HepG2 (cell line): Measurements from ENCODE around the gene ZIC2. TPM values are rescaled to one million over a fixed set of nuclear protein-coding genes. Genes with fewer than 3 reads are reported as not detected.

Experiments used
- FOXK2 ChIP-seq: fragments of 450-650 bp; IDR thresholded peaks from 2 replicates; pipeline ENCODE4 v1.6.1; 2016
- FOXM1 ChIP-seq: sonication (generic); formaldehyde crosslinking; IDR thresholded peaks from 2 replicates; pipeline ENCODE4 v1.5.0; 2020; ENCODE audit warnings: missing genetic modification reagents
- HNRNPK ChIP-seq: fragments of 200-400 bp; formaldehyde crosslinking; IDR thresholded peaks from 2 replicates; pipeline ENCODE4 v1.6.1; 2018; ENCODE audit warnings: low read length, low read depth, moderate library complexity, mild to moderate bottlenecking; ENCODE audit not compliant: poor library complexity, severe bottlenecking
- HOXA7 ChIP-seq: sonication (generic); formaldehyde crosslinking; IDR thresholded peaks from 2 replicates; pipeline ENCODE4 v1.8.1; 2022; ENCODE audit warnings: mild to moderate bottlenecking, missing genetic modification reagents, moderate library complexity
- KDM5B ChIP-seq: sonication (generic); formaldehyde crosslinking; IDR thresholded peaks from 2 replicates; pipeline ENCODE4 v1.4.0; 2020; ENCODE audit warnings: missing genetic modification reagents, mild to moderate bottlenecking, borderline replicate concordance
- KLF16 ChIP-seq, 2 experiments: sonication (generic) in 1 of 2; formaldehyde crosslinking in 1 of 2; IDR thresholded peaks; 2 replicates each; pipeline versions ENCODE4 v1.6.1 to v1.8.0; 2016 to 2023; ENCODE audit warnings: missing genetic modification reagents in 2 of 2, missing compliant biosample characterization in 1 of 2
- KLF6 ChIP-seq: IDR thresholded peaks from 2 replicates; pipeline ENCODE4 v1.8.0; 2016; ENCODE audit warnings: missing biosample characterization, missing genetic modification reagents
- MED13 ChIP-seq: sonication (generic); formaldehyde crosslinking; IDR thresholded peaks from 2 replicates; pipeline ENCODE4 v1.5.0; 2020; ENCODE audit warnings: missing genetic modification reagents
- SUZ12 ChIP-seq: fragments of 150-350 bp; IDR thresholded peaks from 2 replicates; pipeline ENCODE4 v1.6.1; 2014; ENCODE audit warnings: low read depth, low read length
- ZBTB37 ChIP-seq: sonication (generic); formaldehyde crosslinking; IDR thresholded peaks from 2 replicates; pipeline ENCODE4 v1.4.0; 2020; ENCODE audit warnings: mild to moderate bottlenecking, missing genetic modification reagents
- ZNF281 ChIP-seq: sonication (generic); formaldehyde crosslinking; IDR thresholded peaks from 2 replicates; pipeline ENCODE4 v1.4.0; 2020; ENCODE audit warnings: missing genetic modification reagents, borderline replicate concordance
- ZNF569 ChIP-seq: sonication (generic); formaldehyde crosslinking; IDR thresholded peaks from 2 replicates; pipeline ENCODE4 v1.5.0; 2020; ENCODE audit warnings: mild to moderate bottlenecking, missing genetic modification reagents, moderate library complexity, borderline replicate concordance
- ZNF773 ChIP-seq: sonication (generic); formaldehyde crosslinking; IDR thresholded peaks from 2 replicates; pipeline ENCODE4 v1.4.0; 2020; ENCODE audit warnings: missing genetic modification reagents, borderline replicate concordance
- ZNF781 ChIP-seq: sonication (generic); formaldehyde crosslinking; IDR thresholded peaks from 2 replicates; pipeline ENCODE4 v1.5.1; 2020; ENCODE audit warnings: borderline replicate concordance, mild to moderate bottlenecking, missing genetic modification reagents; ENCODE audit errors: not compliant biosample characterization
- polyA plus RNA-seq, 8 experiments: library from polyadenylated mRNA; depleted of rRNA in 3 of 8; stranded (reverse) in 7 of 8; unstranded in 1 of 8; fragments of >200 nt; fragmentation: Illumina TruSeq in 4 of 8; extraction: Trizol in 4 of 8; gene quantifications; 2 replicates each; pipeline versions ENCODE4 v1.2.1 to v1.2.3, GENCODE V29; 2011 to 2016; ENCODE audit warnings: low read depth in 4 of 8, missing spikeins in 1 of 8, mixed read lengths in 1 of 8; ENCODE audit not compliant: insufficient read depth in 1 of 8
- total RNA-seq, 5 experiments: library from RNA; depleted of rRNA; stranded (reverse); fragments of >200 nt; fragmentation: Illumina TruSeq; extraction: Trizol; gene quantifications; 2 replicates each; pipeline ENCODE4 v1.2.3, GENCODE V29; 2016; ENCODE audit warnings: low read depth in 1 of 5
- TF ChIP-seq, protein P1 (sequence below): sonication (generic); formaldehyde crosslinking; IDR thresholded peaks from 2 replicates; pipeline ENCODE4 v1.5.0; 2020; ENCODE audit warnings: missing genetic modification reagents, mild to moderate bottlenecking, borderline replicate concordance
- TF ChIP-seq, protein P2 (sequence below): sonication (generic); formaldehyde crosslinking; IDR thresholded peaks from 2 replicates; pipeline ENCODE4 v1.4.0; 2020; ENCODE audit warnings: low read depth, mild to moderate bottlenecking, missing genetic modification reagents
- TF ChIP-seq, protein P3 (sequence below): sonication (generic); formaldehyde crosslinking; IDR thresholded peaks from 2 replicates; pipeline ENCODE4 v1.5.0; 2020; ENCODE audit warnings: missing genetic modification reagents
- TF ChIP-seq, protein P4 (sequence below): sonication (generic); formaldehyde crosslinking; IDR thresholded peaks from 2 replicates; pipeline ENCODE4 v1.8.0; 2022; ENCODE audit warnings: mild to moderate bottlenecking, missing genetic modification reagents, moderate library complexity

The ZIC2 gene
- total and polyA plus RNA-seq, 2 of the 13 experiments (the other 11 are each of a cell fraction or from before 2014, with no cell fraction given): 0.13 TPM; not detected in 1

DNA sequence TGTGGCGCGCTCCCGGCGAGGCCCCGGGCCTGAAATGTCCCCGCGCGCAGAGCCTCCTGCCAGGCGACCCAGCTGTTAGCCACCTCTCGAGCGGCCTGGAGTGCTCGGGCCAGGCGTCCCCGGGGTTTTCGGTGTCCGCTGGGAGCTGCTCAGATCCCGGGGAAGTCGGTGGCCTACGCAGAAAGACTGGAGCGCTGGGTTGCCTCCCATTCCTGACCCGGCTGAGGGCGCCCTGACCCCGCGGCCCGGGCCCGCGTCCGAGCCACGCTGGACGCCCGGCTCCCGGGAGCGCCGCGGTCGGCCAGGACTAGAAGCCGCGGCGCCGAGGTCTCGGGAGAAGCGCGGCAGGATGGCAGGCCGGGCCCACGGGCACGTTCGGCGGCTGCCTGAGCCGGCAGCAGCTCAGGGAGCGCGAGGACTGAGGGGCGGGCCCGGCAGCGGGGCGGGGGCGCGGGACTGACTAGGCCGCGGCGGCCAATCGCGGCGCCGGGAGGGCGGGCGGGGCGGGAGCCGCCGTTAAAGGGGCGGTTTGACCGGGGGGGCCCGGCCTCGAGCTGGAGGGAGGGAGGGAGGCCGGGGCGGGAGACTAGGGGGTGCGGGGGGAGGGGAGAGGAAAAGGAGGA lies 1.3 kb upstream of the ZIC2 start (continued):
- TF ChIP-seq ZBTB37 (no peak), HNRNPK (no peak), SUZ12 (no peak), KLF16 (CRISPR knock-in tag; IDR thresholded peaks at IDR 0.05) (no peak), FOXM1 (CRISPR knock-in tag) (no peak), ZNF281 (CRISPR knock-in tag) (no peak), ZNF773 (CRISPR knock-in tag) (0 out of 2 replicates have a peak, but pooled peaks have one; percentile 76), ZNF569 (no peak), HOXA7 (no peak), KDM5B (CRISPR knock-in tag) (peak; percentile 30; the same call in 1 of the 2 replicates), ZNF781 (CRISPR knock-in tag) (no peak), KLF6 (CRISPR knock-in tag) (no peak), FOXK2 (no peak), MED13 (CRISPR knock-in tag) (no peak)
- TF ChIP-seq, protein P1, sequence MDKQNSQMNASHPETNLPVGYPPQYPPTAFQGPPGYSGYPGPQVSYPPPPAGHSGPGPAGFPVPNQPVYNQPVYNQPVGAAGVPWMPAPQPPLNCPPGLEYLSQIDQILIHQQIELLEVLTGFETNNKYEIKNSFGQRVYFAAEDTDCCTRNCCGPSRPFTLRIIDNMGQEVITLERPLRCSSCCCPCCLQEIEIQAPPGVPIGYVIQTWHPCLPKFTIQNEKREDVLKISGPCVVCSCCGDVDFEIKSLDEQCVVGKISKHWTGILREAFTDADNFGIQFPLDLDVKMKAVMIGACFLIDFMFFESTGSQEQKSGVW (CRISPR knock-in tag): no peak
- TF ChIP-seq, protein P2, sequence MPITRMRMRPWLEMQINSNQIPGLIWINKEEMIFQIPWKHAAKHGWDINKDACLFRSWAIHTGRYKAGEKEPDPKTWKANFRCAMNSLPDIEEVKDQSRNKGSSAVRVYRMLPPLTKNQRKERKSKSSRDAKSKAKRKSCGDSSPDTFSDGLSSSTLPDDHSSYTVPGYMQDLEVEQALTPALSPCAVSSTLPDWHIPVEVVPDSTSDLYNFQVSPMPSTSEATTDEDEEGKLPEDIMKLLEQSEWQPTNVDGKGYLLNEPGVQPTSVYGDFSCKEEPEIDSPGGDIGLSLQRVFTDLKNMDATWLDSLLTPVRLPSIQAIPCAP (CRISPR knock-in tag): no peak
- TF ChIP-seq, protein P3, sequence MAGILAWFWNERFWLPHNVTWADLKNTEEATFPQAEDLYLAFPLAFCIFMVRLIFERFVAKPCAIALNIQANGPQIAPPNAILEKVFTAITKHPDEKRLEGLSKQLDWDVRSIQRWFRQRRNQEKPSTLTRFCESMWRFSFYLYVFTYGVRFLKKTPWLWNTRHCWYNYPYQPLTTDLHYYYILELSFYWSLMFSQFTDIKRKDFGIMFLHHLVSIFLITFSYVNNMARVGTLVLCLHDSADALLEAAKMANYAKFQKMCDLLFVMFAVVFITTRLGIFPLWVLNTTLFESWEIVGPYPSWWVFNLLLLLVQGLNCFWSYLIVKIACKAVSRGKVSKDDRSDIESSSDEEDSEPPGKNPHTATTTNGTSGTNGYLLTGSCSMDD: no peak
- TF ChIP-seq, protein P4, sequence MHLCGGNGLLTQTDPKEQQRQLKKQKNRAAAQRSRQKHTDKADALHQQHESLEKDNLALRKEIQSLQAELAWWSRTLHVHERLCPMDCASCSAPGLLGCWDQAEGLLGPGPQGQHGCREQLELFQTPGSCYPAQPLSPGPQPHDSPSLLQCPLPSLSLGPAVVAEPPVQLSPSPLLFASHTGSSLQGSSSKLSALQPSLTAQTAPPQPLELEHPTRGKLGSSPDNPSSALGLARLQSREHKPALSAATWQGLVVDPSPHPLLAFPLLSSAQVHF: no peak
